ENCODE results near the gene PHACTR2. TPM values are rescaled to one million over a fixed set of nuclear protein-coding genes. Genes with fewer than 3 reads are reported as not detected.
A peak's percentile ranks its signal among the peaks of the same experiment; 100 is the strongest.

PHACTR2 gene
- total and polyA plus RNA-seq, 7 donors, result 4.2 to 51.9 (median 17.6) TPM

DNA sequence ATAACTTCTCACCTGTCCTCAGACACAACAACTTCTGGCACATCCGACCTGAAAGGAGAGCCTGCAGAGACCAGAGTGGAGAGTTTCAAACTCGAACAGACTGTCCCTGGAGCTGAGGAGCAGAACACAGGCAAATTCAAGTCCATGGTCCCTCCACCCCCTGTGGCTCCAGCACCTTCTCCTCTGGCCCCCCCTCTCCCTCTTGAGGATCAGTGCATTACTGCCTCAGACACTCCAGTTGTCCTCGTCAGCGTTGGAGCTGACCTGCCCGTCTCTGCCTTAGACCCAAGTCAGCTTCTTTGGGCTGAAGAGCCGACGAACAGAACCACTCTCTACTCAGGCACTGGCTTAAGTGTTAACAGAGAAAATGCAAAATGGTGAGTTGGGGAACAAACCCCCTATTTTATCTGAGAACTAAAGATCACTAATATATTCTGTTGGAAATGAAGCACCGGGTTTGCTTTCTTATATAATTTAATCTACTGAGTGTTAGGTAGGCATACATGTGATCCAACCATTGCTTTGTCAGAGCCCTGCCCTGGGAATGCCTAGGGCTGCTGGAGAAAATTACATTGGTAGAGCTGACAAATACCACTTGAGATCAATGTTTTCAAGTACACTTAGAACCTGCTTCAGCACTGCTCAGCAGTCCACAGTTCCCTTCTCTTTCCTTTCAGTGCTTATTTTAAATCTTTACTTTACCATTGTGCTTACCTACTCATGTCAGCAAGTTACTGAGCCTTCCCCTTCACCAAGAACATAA lies 87.8 kb downstream of the PHACTR2 start:
- Histone ChIP-seq H3K4me1 (no peaks in the 10 kb centered on the region), H3K27ac (no peak overlapping the region), H3K9me3 (no peaks in the 10 kb centered on the region), H3K27me3 (no peaks in the 10 kb centered on the region), H3K36me3 (peaks cover 0 to 12% (median 0%) of the 10 kb centered on the region in 4 donors), H3K4me3 (no peak overlapping the region)
- DNase-seq, result no peak
- WGBS, 2 donors, result 95 to 96% methylated on average over 8 of the region's 8 CpGs
- TF ChIP-seq POLR2A (IDR thresholded peaks at IDR 0.05), result no peak
- no peak for TF ChIP-seq EP300 (IDR thresholded peaks at IDR 0.05)
- TF ChIP-seq, protein P1, sequence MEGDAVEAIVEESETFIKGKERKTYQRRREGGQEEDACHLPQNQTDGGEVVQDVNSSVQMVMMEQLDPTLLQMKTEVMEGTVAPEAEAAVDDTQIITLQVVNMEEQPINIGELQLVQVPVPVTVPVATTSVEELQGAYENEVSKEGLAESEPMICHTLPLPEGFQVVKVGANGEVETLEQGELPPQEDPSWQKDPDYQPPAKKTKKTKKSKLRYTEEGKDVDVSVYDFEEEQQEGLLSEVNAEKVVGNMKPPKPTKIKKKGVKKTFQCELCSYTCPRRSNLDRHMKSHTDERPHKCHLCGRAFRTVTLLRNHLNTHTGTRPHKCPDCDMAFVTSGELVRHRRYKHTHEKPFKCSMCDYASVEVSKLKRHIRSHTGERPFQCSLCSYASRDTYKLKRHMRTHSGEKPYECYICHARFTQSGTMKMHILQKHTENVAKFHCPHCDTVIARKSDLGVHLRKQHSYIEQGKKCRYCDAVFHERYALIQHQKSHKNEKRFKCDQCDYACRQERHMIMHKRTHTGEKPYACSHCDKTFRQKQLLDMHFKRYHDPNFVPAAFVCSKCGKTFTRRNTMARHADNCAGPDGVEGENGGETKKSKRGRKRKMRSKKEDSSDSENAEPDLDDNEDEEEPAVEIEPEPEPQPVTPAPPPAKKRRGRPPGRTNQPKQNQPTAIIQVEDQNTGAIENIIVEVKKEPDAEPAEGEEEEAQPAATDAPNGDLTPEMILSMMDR (IDR thresholded peaks at IDR 0.05), result no peak
- TF ChIP-seq POLR2AphosphoS5 (IDR thresholded peaks at IDR 0.05), result no peak
- intact Hi-C loops (cut with DNase I), result no loop called here

DNA sequence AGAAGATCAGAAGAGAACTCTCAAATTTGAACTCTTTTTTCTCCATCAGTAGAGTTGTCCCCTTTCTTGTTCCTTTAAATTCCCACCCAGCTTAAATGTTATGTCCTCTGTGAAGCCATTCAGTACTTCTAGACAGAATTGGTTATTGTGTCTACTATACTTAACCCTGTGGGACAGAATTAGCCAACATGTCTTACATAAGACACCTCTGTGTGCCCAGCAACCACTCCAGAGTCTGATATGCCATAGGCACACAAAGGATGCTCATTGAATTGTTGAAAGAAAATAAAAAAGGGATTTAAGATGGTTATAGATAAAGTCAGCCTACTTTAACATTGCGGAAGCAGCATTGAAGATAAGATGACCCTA lies 88.4 kb downstream of the PHACTR2 start:
- 99% methylated on average over 1 of the region's 1 CpG for WGBS, 2 donors
- H3K4me1 ChIP-seq, result no peaks in the 10 kb centered on the region
- intact Hi-C loops (cut with DNase I), result no loop called here
- no peak overlapping the region for H3K4me3 ChIP-seq
- no peaks in the 10 kb centered on the region for H3K27me3 ChIP-seq
- DNase-seq, result no peak
- H3K9me3 ChIP-seq, result no peaks in the 10 kb centered on the region
- TF ChIP-seq POLR2AphosphoS5 (IDR thresholded peaks at IDR 0.05) (no peak), EP300 (IDR thresholded peaks at IDR 0.05) (no peak), POLR2A (IDR thresholded peaks at IDR 0.05) (no peak)
- TF ChIP-seq, protein P1 (IDR thresholded peaks at IDR 0.05), result no peak
- no peak overlapping the region for H3K27ac ChIP-seq
- H3K36me3 ChIP-seq, result peaks cover 0 to 12% (median 0%) of the 10 kb centered on the region in 4 donors

DNA sequence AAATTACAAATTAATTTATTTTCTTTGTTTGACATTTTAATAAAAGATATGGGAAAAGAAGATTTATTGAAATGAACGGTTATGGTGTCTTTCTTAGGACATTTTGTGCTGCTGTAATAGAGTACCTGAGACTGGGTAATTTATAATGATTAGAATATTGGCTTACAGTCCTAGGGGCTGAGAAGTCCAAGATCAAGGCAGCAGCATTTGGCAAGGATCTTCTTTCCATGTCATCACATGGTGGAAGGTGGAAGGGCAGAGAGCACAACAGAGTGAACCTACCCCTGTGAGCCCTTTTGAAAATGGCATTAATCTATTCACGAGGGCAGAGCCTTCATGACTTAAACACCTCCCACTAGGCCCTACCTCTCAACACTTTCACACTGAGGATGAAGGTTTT lies 89.7 kb downstream of the PHACTR2 start:
- no peak for DNase-seq
- 90 to 97% methylated on average over 2 of the region's 2 CpGs for WGBS, 2 donors
- H3K4me3 ChIP-seq, result no peak overlapping the region
- H3K36me3 ChIP-seq, result peaks cover 0 to 12% (median 0%) of the 10 kb centered on the region in 4 donors
- no peaks in the 10 kb centered on the region for H3K9me3 ChIP-seq
- H3K4me1 ChIP-seq, result peaks cover 0 to 10% (median 3%) of the 10 kb centered on the region in 4 donors
- H3K27ac ChIP-seq, result no peak overlapping the region
- TF ChIP-seq EP300 (IDR thresholded peaks at IDR 0.05), result no peak
- TF ChIP-seq POLR2A (IDR thresholded peaks at IDR 0.05), result no peak
- TF ChIP-seq, protein P1 (IDR thresholded peaks at IDR 0.05), result no peak
- TF ChIP-seq POLR2AphosphoS5 (IDR thresholded peaks at IDR 0.05), result no peak
- no peaks in the 10 kb centered on the region for H3K27me3 ChIP-seq
- intact Hi-C loops (cut with DNase I), result no loop called here

DNA sequence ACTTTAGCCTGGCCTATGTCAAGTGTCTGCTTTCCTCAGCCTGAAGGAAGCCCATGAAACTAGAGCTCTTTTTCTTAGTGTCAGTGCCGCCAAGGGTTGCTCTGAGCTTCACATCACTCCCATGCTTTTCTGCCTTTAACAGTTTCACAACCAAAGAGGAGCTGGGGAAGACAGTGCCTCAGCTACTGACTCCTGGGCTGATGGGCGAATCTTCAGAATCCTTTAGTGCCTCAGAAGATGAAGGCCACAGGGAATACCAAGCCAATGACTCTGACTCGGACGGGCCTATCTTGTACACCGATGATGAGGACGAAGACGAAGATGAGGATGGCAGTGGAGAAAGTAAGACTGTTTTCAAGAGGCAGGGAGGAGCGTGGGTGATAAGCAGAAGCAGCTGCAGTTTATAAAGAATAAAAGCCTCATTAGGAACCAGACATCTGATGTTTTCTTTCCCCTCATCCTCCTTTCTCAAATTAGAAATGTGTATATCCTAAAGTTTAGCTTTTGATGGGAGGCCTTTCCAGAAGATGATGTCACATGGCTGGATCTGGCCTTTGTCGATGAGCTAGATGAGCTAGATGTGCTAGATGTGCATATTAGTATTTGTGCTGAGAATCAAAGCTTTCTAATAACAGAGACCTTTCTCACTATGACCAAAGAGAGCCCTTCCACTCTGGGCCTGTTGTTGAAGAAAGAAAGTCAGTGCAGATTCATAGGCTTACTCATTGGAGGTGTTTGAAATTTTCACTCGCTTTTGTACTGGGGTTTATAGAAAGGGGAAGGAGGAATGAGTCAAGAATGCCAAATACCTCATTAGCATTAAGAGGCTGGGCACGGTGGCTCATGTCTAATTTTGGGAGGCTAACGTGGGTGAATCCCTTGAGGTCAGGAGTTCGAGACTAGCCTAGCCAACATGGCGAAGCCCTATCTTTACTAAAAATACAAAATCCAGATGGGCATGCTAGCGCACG lies 94.6 kb downstream of the PHACTR2 start:
- H3K4me1 ChIP-seq, result peaks cover 0 to 45% (median 31%) of the 10 kb centered on the region in 4 donors
- WGBS, 2 donors, result 82 to 90% methylated on average over 16 of the region's 16 CpGs
- no peaks in the 10 kb centered on the region for H3K27me3 ChIP-seq
- peak overlapping the region; percentile 19 to 59 (median 50) for H3K27ac ChIP-seq
- intact Hi-C loops (cut with DNase I), result loop anchor here (5.0 to 10.0 kb wide), 3 partner anchors 95 to 828 kb away; partner anchors contain the start of genes HIVEP2 and PHACTR2
- TF ChIP-seq, protein P1 (IDR thresholded peaks at IDR 0.05), result no peak
- TF ChIP-seq EP300 (IDR thresholded peaks at IDR 0.05) (no peak), POLR2AphosphoS5 (IDR thresholded peaks at IDR 0.05) (no peak), POLR2A (IDR thresholded peaks at IDR 0.05) (no peak)
- H3K36me3 ChIP-seq, result peaks cover 0 to 6% (median 0%) of the 10 kb centered on the region in 4 donors
- DNase-seq, result no peak
- no peak overlapping the region for H3K4me3 ChIP-seq
- no peaks in the 10 kb centered on the region for H3K9me3 ChIP-seq
